ENCODE measurements around the gene MAP3K15.
"Not testable (repeated sequence)": the region's sequence is repeated elsewhere in the genome, so short reads cannot be mapped to it uniquely, and the experiment has no call there.

The MAP3K15 gene

GRCh38 chrX:19443869-19444526 is 71.3 kb downstream of the MAP3K15 start:
- Histone ChIP-seq H3K4me3 (ENCODE audit: low read length in 2 of 2) (no peak overlapping the region), H3K9me3 (ENCODE audit: control insufficient read depth in 2 of 2, low read length in 2 of 2) (no peaks in the 10 kb centered on the region), H3K9ac (ENCODE audit: low read depth in 1 of 2, low read length in 2 of 2) (no peak overlapping the region), H3K36me3 (ENCODE audit: control insufficient read depth in 2 of 2, insufficient read depth in 2 of 2, low read length in 2 of 2) (no peaks in the 10 kb centered on the region), H3K27me3 (ENCODE audit: control insufficient read depth in 2 of 2, insufficient read depth in 2 of 2, low read length in 2 of 2) (no peaks in the 10 kb centered on the region), H3K4me1 (ENCODE audit: control insufficient read depth in 2 of 2, insufficient read depth in 2 of 2, low read length in 2 of 2) (no peaks in the 10 kb centered on the region), H3K27ac (ENCODE audit: low read depth in 2 of 2, low read length in 2 of 2) (no peak overlapping the region)

- Histone ChIP-seq H3K36me3 (ENCODE audit: control insufficient read depth in 2 of 2, insufficient read depth in 2 of 2, low read length in 2 of 2) (no peaks in the 10 kb centered on the region), H3K27me3 (ENCODE audit: control insufficient read depth in 2 of 2, insufficient read depth in 2 of 2, low read length in 2 of 2) (no peaks in the 10 kb centered on the region), H3K27ac (ENCODE audit: low read depth in 2 of 2, low read length in 2 of 2) (no peak overlapping the region), H3K4me3 (ENCODE audit: low read length in 2 of 2) (no peak overlapping the region), H3K9ac (ENCODE audit: low read depth in 1 of 2, low read length in 2 of 2) (no peak overlapping the region), H3K9me3 (ENCODE audit: control insufficient read depth in 2 of 2, low read length in 2 of 2) (no peaks in the 10 kb centered on the region), H3K4me1 (ENCODE audit: control insufficient read depth in 2 of 2, insufficient read depth in 2 of 2, low read length in 2 of 2) (no peaks in the 10 kb centered on the region)
These were observed 74.6 kb downstream of the MAP3K15 start for GRCh38 chrX:19440713-19441112.

DNA sequence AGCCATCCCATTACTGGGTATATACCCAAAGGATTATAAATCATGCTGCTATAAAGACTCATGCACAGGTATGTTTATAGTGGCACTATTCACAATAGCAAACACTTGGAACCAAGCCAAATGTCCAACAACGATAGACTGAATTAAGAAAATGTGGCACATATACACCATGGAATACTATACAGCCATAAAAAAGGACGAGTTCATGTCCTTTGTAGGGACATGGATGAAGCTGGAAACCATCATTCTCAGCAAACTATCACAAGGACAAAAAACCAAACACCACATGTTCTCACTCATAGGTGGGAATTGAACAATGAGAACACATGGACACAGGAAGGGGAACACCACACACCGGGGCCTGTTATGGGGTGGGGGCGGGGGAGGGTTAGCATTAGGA is 92.6 kb downstream of the MAP3K15 start:
- not testable (repeated sequence) for H3K9ac ChIP-seq (ENCODE audit: low read depth in 1 of 2, low read length in 2 of 2); H3K9me3 ChIP-seq (ENCODE audit: control insufficient read depth in 2 of 2, low read length in 2 of 2); H3K27ac ChIP-seq (ENCODE audit: low read depth in 2 of 2, low read length in 2 of 2); H3K27me3 ChIP-seq (ENCODE audit: control insufficient read depth in 2 of 2, insufficient read depth in 2 of 2, low read length in 2 of 2); H3K4me1 ChIP-seq (ENCODE audit: control insufficient read depth in 2 of 2, insufficient read depth in 2 of 2, low read length in 2 of 2); H3K4me3 ChIP-seq (ENCODE audit: low read length in 2 of 2); H3K36me3 ChIP-seq (ENCODE audit: control insufficient read depth in 2 of 2, insufficient read depth in 2 of 2, low read length in 2 of 2)

GRCh38 chrX:19410259-19410658 is 105.0 kb downstream of the MAP3K15 start:
- H3K4me1 ChIP-seq (ENCODE audit: control insufficient read depth in 2 of 2, insufficient read depth in 2 of 2, low read length in 2 of 2) = no peaks in the 10 kb centered on the region
- H3K9ac ChIP-seq (ENCODE audit: low read depth in 1 of 2, low read length in 2 of 2) = no peak overlapping the region
- peaks cover 0 to 3% of the 10 kb centered on the region in 2 donors for H3K27me3 ChIP-seq (ENCODE audit: control insufficient read depth in 2 of 2, insufficient read depth in 2 of 2, low read length in 2 of 2)
- H3K9me3 ChIP-seq (ENCODE audit: control insufficient read depth in 2 of 2, low read length in 2 of 2) = no peaks in the 10 kb centered on the region
- no peak overlapping the region for H3K4me3 ChIP-seq (ENCODE audit: low read length in 2 of 2)
- H3K36me3 ChIP-seq (ENCODE audit: control insufficient read depth in 2 of 2, insufficient read depth in 2 of 2, low read length in 2 of 2) = no peaks in the 10 kb centered on the region
- H3K27ac ChIP-seq (ENCODE audit: low read depth in 2 of 2, low read length in 2 of 2) = no peak overlapping the region

- Histone ChIP-seq H3K9me3 (ENCODE audit: control insufficient read depth in 2 of 2, low read length in 2 of 2) (no peaks in the 10 kb centered on the region), H3K27ac (ENCODE audit: low read depth in 2 of 2, low read length in 2 of 2) (no peak overlapping the region), H3K36me3 (ENCODE audit: control insufficient read depth in 2 of 2, insufficient read depth in 2 of 2, low read length in 2 of 2) (no peaks in the 10 kb centered on the region), H3K4me1 (ENCODE audit: control insufficient read depth in 2 of 2, insufficient read depth in 2 of 2, low read length in 2 of 2) (no peaks in the 10 kb centered on the region), H3K4me3 (ENCODE audit: low read length in 2 of 2) (no peak overlapping the region), H3K9ac (ENCODE audit: low read depth in 1 of 2, low read length in 2 of 2) (no peak overlapping the region), H3K27me3 (ENCODE audit: control insufficient read depth in 2 of 2, insufficient read depth in 2 of 2, low read length in 2 of 2) (peaks cover 0 to 5% of the 10 kb centered on the region in 2 donors)
These were observed 111.6 kb downstream of the MAP3K15 start for GRCh38 chrX:19403696-19404095.

DNA sequence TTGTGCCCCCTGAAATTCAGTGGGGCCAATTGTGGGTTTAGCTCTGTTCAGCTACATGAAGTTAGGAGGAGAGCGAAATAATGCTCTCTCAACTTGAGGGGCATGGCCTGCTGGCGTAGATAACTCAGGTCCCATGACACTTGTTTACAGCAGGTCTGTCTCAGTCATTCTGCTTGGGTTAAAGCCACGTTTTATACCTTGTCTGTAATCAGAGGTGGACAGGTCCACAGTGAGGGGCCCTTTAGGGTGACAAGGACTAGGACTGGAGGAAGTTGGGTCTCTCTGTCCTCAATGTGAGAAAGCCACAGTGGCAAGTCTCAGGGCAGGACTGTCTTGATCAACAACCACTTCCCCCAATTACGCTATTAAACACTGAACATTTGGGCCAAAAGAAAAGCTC is 122.6 kb downstream of the MAP3K15 start:
- no peak overlapping the region for H3K27ac ChIP-seq (ENCODE audit: low read depth in 2 of 2, low read length in 2 of 2)
- no peak overlapping the region for H3K9ac ChIP-seq (ENCODE audit: low read depth in 1 of 2, low read length in 2 of 2)
- H3K4me1 ChIP-seq (ENCODE audit: control insufficient read depth in 2 of 2, insufficient read depth in 2 of 2, low read length in 2 of 2) = no peaks in the 10 kb centered on the region
- no peak overlapping the region for H3K4me3 ChIP-seq (ENCODE audit: low read length in 2 of 2)
- no peaks in the 10 kb centered on the region for H3K36me3 ChIP-seq (ENCODE audit: control insufficient read depth in 2 of 2, insufficient read depth in 2 of 2, low read length in 2 of 2)
- H3K27me3 ChIP-seq (ENCODE audit: control insufficient read depth in 2 of 2, insufficient read depth in 2 of 2, low read length in 2 of 2) = peaks cover 0 to 2% of the 10 kb centered on the region in 2 donors
- no peaks in the 10 kb centered on the region for H3K9me3 ChIP-seq (ENCODE audit: control insufficient read depth in 2 of 2, low read length in 2 of 2)

DNA sequence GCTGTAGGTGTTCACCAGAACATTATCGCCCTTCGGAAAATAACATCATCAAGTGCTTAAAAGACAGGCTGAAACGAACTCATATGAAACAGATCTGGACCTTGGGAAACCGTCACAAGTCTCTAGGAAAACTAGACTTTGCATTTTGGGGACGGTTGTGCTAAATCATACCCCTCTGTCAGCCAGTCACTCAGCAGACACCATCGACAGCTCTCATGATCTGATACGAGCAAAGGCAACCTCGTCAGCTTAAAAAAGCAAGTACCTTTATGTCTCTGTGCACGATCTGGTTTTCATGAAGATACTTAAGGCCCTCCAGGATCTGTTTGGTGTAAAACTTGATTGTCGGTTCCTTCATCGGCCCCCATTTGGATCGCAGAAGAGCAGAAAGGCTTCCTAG is 123.2 kb downstream of the MAP3K15 start:
- Histone ChIP-seq H3K36me3 (ENCODE audit: control insufficient read depth in 2 of 2, insufficient read depth in 2 of 2, low read length in 2 of 2) (no peaks in the 10 kb centered on the region), H3K9ac (ENCODE audit: low read depth in 1 of 2, low read length in 2 of 2) (no peak overlapping the region), H3K4me1 (ENCODE audit: control insufficient read depth in 2 of 2, insufficient read depth in 2 of 2, low read length in 2 of 2) (no peaks in the 10 kb centered on the region), H3K9me3 (ENCODE audit: control insufficient read depth in 2 of 2, low read length in 2 of 2) (no peaks in the 10 kb centered on the region), H3K27ac (ENCODE audit: low read depth in 2 of 2, low read length in 2 of 2) (no peak overlapping the region), H3K4me3 (ENCODE audit: low read length in 2 of 2) (no peak overlapping the region), H3K27me3 (ENCODE audit: control insufficient read depth in 2 of 2, insufficient read depth in 2 of 2, low read length in 2 of 2) (peaks cover 0 to 2% of the 10 kb centered on the region in 2 donors)

- no peak overlapping the region for H3K27ac ChIP-seq (ENCODE audit: low read depth in 2 of 2, low read length in 2 of 2)
- H3K9ac ChIP-seq (ENCODE audit: low read depth in 1 of 2, low read length in 2 of 2) = no peak overlapping the region
- H3K9me3 ChIP-seq (ENCODE audit: control insufficient read depth in 2 of 2, low read length in 2 of 2) = no peaks in the 10 kb centered on the region
- H3K27me3 ChIP-seq (ENCODE audit: control insufficient read depth in 2 of 2, insufficient read depth in 2 of 2, low read length in 2 of 2) = peaks cover 0 to 6% of the 10 kb centered on the region in 2 donors
- no peaks in the 10 kb centered on the region for H3K36me3 ChIP-seq (ENCODE audit: control insufficient read depth in 2 of 2, insufficient read depth in 2 of 2, low read length in 2 of 2)
- H3K4me1 ChIP-seq (ENCODE audit: control insufficient read depth in 2 of 2, insufficient read depth in 2 of 2, low read length in 2 of 2) = no peaks in the 10 kb centered on the region
- H3K4me3 ChIP-seq (ENCODE audit: low read length in 2 of 2) = no peak overlapping the region
These were observed 126.0 kb downstream of the MAP3K15 start for GRCh38 chrX:19389227-19389845.

DNA sequence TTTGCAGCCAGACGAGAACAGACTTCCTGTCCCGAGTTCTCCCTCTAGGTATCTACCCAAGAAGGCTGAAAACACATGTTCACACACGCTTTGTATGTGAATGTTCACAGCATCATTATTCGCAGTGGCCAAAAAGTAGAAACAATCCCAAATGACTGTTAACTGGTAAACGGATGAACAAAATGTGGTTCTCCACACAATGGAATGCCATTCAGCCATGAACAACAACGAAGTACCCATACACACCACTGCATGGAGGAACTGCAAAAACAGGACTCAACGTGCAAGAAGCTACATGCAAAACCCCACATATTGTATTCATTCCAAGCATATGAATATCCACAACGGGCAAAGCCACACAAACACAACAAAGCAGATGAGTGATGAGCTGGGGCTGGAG is 126.6 kb downstream of the MAP3K15 start:
- Histone ChIP-seq H3K36me3 (ENCODE audit: control insufficient read depth in 2 of 2, insufficient read depth in 2 of 2, low read length in 2 of 2) (no peaks in the 10 kb centered on the region), H3K4me1 (ENCODE audit: control insufficient read depth in 2 of 2, insufficient read depth in 2 of 2, low read length in 2 of 2) (no peaks in the 10 kb centered on the region), H3K4me3 (ENCODE audit: low read length in 2 of 2) (no peak overlapping the region), H3K9ac (ENCODE audit: low read depth in 1 of 2, low read length in 2 of 2) (no peak overlapping the region), H3K27me3 (ENCODE audit: control insufficient read depth in 2 of 2, insufficient read depth in 2 of 2, low read length in 2 of 2) (peaks cover 0 to 6% of the 10 kb centered on the region in 2 donors), H3K27ac (ENCODE audit: low read depth in 2 of 2, low read length in 2 of 2) (no peak overlapping the region), H3K9me3 (ENCODE audit: control insufficient read depth in 2 of 2, low read length in 2 of 2) (no peaks in the 10 kb centered on the region)

DNA sequence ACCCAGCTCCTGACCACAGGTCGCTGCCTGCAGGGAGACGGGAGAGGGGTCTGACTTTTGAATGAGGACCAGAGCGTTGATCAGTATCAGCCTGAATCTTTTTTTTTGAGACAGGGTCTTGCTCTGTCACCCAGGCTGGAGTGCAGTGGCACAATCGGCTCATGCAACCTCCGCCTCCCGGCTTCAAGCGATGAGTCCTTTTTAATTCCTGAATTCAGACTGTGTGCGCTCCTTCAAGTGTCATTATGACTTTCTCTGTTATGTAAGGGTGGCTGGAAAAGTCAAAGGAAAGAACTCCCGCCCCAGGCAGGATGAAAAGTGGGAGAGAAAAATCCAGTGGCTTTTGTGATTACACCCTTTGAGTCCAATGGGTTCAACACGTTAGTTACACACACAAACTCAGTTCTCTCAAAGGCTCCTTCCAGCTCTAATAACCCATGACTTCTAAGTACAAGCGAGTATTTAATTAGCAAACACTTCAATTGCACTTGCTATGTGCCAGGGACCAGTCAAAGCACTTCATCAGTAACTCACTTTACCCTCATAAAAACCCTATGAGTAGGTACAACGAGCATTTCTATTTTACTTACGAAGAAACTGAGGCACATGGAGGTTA is 127.1 kb downstream of the MAP3K15 start:
- no peak overlapping the region for H3K27ac ChIP-seq (ENCODE audit: low read depth in 2 of 2, low read length in 2 of 2)
- no peak overlapping the region for H3K9ac ChIP-seq (ENCODE audit: low read depth in 1 of 2, low read length in 2 of 2)
- no peaks in the 10 kb centered on the region for H3K4me1 ChIP-seq (ENCODE audit: control insufficient read depth in 2 of 2, insufficient read depth in 2 of 2, low read length in 2 of 2)
- no peaks in the 10 kb centered on the region for H3K36me3 ChIP-seq (ENCODE audit: control insufficient read depth in 2 of 2, insufficient read depth in 2 of 2, low read length in 2 of 2)
- peaks cover 0 to 6% of the 10 kb centered on the region in 2 donors for H3K27me3 ChIP-seq (ENCODE audit: control insufficient read depth in 2 of 2, insufficient read depth in 2 of 2, low read length in 2 of 2)
- no peak overlapping the region for H3K4me3 ChIP-seq (ENCODE audit: low read length in 2 of 2)
- H3K9me3 ChIP-seq (ENCODE audit: control insufficient read depth in 2 of 2, low read length in 2 of 2) = no peaks in the 10 kb centered on the region

All from mucosa of rectum (tissue), 2 donors.